GM12878 (cell line): ENCODE results near the gene PACS1. TPM values are rescaled to one million over a fixed set of nuclear protein-coding genes. Genes with fewer than 3 reads are reported as not detected.
A peak's percentile ranks its signal among the peaks of the same experiment; 100 is the strongest.

ENCODE experiments used
- BACH1 ChIP-seq: fragments of 450-650 bp; IDR thresholded peaks from 2 replicates; pipeline ENCODE4 v1.6.1; 2017; ENCODE audit warnings: mild to moderate bottlenecking, borderline replicate concordance
- BCL11A ChIP-seq: IDR thresholded peaks from 2 replicates; pipeline ENCODE4 v1.6.1; 2011; ENCODE audit warnings: low read depth, low read length
- CEBPB ChIP-seq, 2 experiments: fragments of 150-350 bp in 1 of 2; IDR thresholded peaks; 2 replicates each; pipeline ENCODE4 v1.6.1; 2012 to 2014; ENCODE audit warnings: low read depth in 2 of 2, low read length in 2 of 2, borderline replicate concordance in 1 of 2, inconsistent platforms in 1 of 2
- CEBPZ ChIP-seq: fragments of 150-350 bp; IDR thresholded peaks from 2 replicates; pipeline ENCODE4 v1.6.1; 2016; ENCODE audit warnings: low read depth, low read length
- CHD4 ChIP-seq: fragments of 200-600 bp; sonication (generic); IDR thresholded peaks from 2 replicates; pipeline ENCODE4 v1.6.1; 2016; ENCODE audit warnings: mild to moderate bottlenecking
- CREM ChIP-seq: IDR thresholded peaks from 2 replicates; pipeline ENCODE4 v1.6.1; 2014; ENCODE audit warnings: antibody characterized with exemption, low read depth
- CTCF ChIP-seq, 3 experiments: IDR thresholded peaks in 2 of 3; conservative IDR thresholded peaks in 1 of 3; 2 replicates each; pipeline ENCODE4 v1.5.1; 2011; ENCODE audit warnings: low read depth in 3 of 3, low read length in 3 of 3, mild to moderate bottlenecking in 3 of 3, control low read depth in 2 of 3, moderate library complexity in 2 of 3, inconsistent platforms in 1 of 3, mixed read lengths in 1 of 3; ENCODE audit not compliant: control insufficient read depth in 2 of 3, insufficient read depth in 1 of 3; ENCODE audit errors: extremely low read depth in 1 of 3
- E2F8 ChIP-seq: fragments of 450-650 bp; IDR thresholded peaks from 2 replicates; pipeline ENCODE4 v1.6.1; 2018; ENCODE audit warnings: mild to moderate bottlenecking, low read depth, moderate library complexity; ENCODE audit not compliant: partially characterized antibody
- ETV6 ChIP-seq, 2 experiments: fragments of 450-650 bp in 1 of 2; IDR thresholded peaks in 1 of 2; conservative IDR thresholded peaks in 1 of 2; 2 replicates each; pipeline ENCODE4 v1.6.1; 2014; ENCODE audit warnings: antibody characterized with exemption in 1 of 2, borderline replicate concordance in 1 of 2, low read depth in 1 of 2, mild to moderate bottlenecking in 1 of 2, moderate library complexity in 1 of 2
- GATAD2B ChIP-seq: fragments of 450-650 bp; conservative IDR thresholded peaks from 2 replicates; pipeline ENCODE4 v1.6.1; 2017; ENCODE audit warnings: low read depth, mild to moderate bottlenecking, moderate library complexity
- IKZF2 ChIP-seq, 2 experiments: fragments of 450-650 bp; IDR thresholded peaks; 2 replicates each; pipeline ENCODE4 v1.6.1; 2017; ENCODE audit warnings: mild to moderate bottlenecking in 2 of 2, moderate library complexity in 2 of 2
- IRF4 ChIP-seq: IDR thresholded peaks from 2 replicates; pipeline ENCODE4 v1.6.1; 2011; ENCODE audit warnings: low read depth, low read length
- NBN ChIP-seq: fragments of 450-650 bp; IDR thresholded peaks from 2 replicates; pipeline ENCODE4 v1.6.1; 2016
- NR2C1 ChIP-seq: fragments of 450-650 bp; IDR thresholded peaks from 2 replicates; pipeline ENCODE4 v1.6.1; 2017; ENCODE audit warnings: antibody characterized with exemption, mild to moderate bottlenecking, moderate library complexity
- NRF1 ChIP-seq: conservative IDR thresholded peaks from 2 replicates; pipeline ENCODE4 v1.6.1; 2011; ENCODE audit warnings: mild to moderate bottlenecking, low read depth, low read length, improper control_type of control experiment
- POLR2A ChIP-seq: IDR thresholded peaks from 2 replicates; pipeline ENCODE4 v1.6.1; 2011; ENCODE audit warnings: low read depth, mild to moderate bottlenecking, low read length
- RAD21 ChIP-seq: IDR thresholded peaks from 2 replicates; pipeline ENCODE4 v1.6.1; 2011; ENCODE audit warnings: mild to moderate bottlenecking, low read depth, low read length, moderate library complexity; ENCODE audit not compliant: insufficient read depth
- TCF3 ChIP-seq: IDR thresholded peaks from 2 replicates; pipeline ENCODE4 v1.6.1; 2012; ENCODE audit warnings: low read depth, mild to moderate bottlenecking, low read length, borderline replicate concordance; ENCODE audit not compliant: insufficient read depth
- YY1 ChIP-seq: IDR thresholded peaks from 2 replicates; pipeline ENCODE4 v1.6.1; 2011; ENCODE audit warnings: low read depth, mild to moderate bottlenecking, low read length
- ZNF207 ChIP-seq: fragments of 450-650 bp; IDR thresholded peaks from 2 replicates; pipeline ENCODE4 v1.6.1; 2014; ENCODE audit warnings: antibody characterized with exemption, mild to moderate bottlenecking, borderline replicate concordance
- ZNF24 ChIP-seq: fragments of 450-650 bp; IDR thresholded peaks from 2 replicates; pipeline ENCODE4 v1.6.1; 2017; ENCODE audit warnings: antibody characterized with exemption, mild to moderate bottlenecking
- ZNF622 ChIP-seq: fragments of 450-650 bp; IDR thresholded peaks from 2 replicates; pipeline ENCODE4 v1.6.1; 2017; ENCODE audit warnings: mild to moderate bottlenecking, inconsistent platforms
- ZSCAN29 ChIP-seq: fragments of 450-650 bp; IDR thresholded peaks from 2 replicates; pipeline ENCODE4 v1.6.1; 2017; ENCODE audit warnings: mild to moderate bottlenecking, moderate library complexity
- polyA plus RNA-seq, 11 experiments: library from polyadenylated mRNA; depleted of rRNA in 4 of 11; unstranded in 6 of 11; stranded (reverse) in 5 of 11; fragments of >200 nt; fragmentation: Nextera tagmentation in 4 of 11; fragmentation: Illumina TruSeq in 1 of 11; extraction: Ambion mirVana in 4 of 11; extraction: Trizol in 1 of 11; gene quantifications; 1 replicate in 1 of 11; 2 replicates in 10 of 11; pipeline versions ENCODE4 v1.2.1 to v1.2.3, GENCODE V29; 2011 to 2016; ENCODE audit warnings: inconsistent platforms in 2 of 11, missing spikeins in 2 of 11, low read depth in 1 of 11
- total RNA-seq, 4 experiments: library from RNA; depleted of rRNA in 3 of 4; stranded (reverse); fragments of >200 nt in 3 of 4; fragmentation: Illumina TruSeq in 1 of 4; extraction: Trizol in 1 of 4; gene quantifications; 2 replicates each; pipeline versions ENCODE4 v1.2.1 to v1.2.3, GENCODE V29; 2013 to 2021

The PACS1 gene
- total and polyA plus RNA-seq, 10 of the 15 experiments (the other 5 are each of a cell fraction or from before 2014, with no cell fraction given): 1.1 to 74.3 (median 17.9) TPM

GRCh38 chr11:66288671-66289547, 218.8 kb downstream of the PACS1 start, which contains the start of gene YIF1A (continued):
- TF ChIP-seq BACH1: peak; percentile 96
- TF ChIP-seq ZNF24: no peak
- TF ChIP-seq ZNF622: no peak
- no peak for TF ChIP-seq IRF4
- peak; percentile 54 for TF ChIP-seq NRF1
- no peak for TF ChIP-seq CHD4
- TF ChIP-seq IKZF2 (IDR thresholded peaks at IDR 0.05): peak in 1 of 2 experiments; percentile 63; a peak in 2 of 4 replicates
- peak; percentile 90 for TF ChIP-seq POLR2A
- no peak for TF ChIP-seq BCL11A
- TF ChIP-seq CEBPZ: peak; percentile 87
- peak in 1 of 3 experiments; percentile 16; a peak in 2 of 6 replicates for TF ChIP-seq CTCF (IDR thresholded peaks at IDR 0.05 in 2 of 3, conservative IDR thresholded peaks at IDR 0.05 in 1 of 3; ENCODE audit: control insufficient read depth in 2 of 3, extremely low read depth in 1 of 3, insufficient read depth in 1 of 3, low read depth in 3 of 3, low read length in 3 of 3)
- no peak for TF ChIP-seq E2F8
- peak; percentile 2; the same call in 1 of the 2 replicates for TF ChIP-seq NR2C1
- no peak for TF ChIP-seq CEBPB (IDR thresholded peaks at IDR 0.05; ENCODE audit: borderline replicate concordance in 1 of 2, low read depth in 2 of 2, low read length in 2 of 2)
- 0 out of 2 replicates have a peak, but pooled peaks have one; percentile 33 for TF ChIP-seq TCF3
- TF ChIP-seq ZSCAN29: no peak
- TF ChIP-seq ETV6 (conservative IDR thresholded peaks at IDR 0.05 in 1 of 2, IDR thresholded peaks at IDR 0.05 in 1 of 2; ENCODE audit: borderline replicate concordance in 1 of 2, low read depth in 1 of 2): no peak
- TF ChIP-seq CREM: peak; percentile 68
- TF ChIP-seq RAD21: no peak
- TF ChIP-seq ZNF207: peak; percentile 69; the same call in 1 of the 2 replicates
- no peak; the same call in 1 of the 2 replicates for TF ChIP-seq NBN
- peak; percentile 91 for TF ChIP-seq YY1
- TF ChIP-seq GATAD2B: peak; percentile 84
